K562 (cell line): Measurements from ENCODE around the gene NOL4L. TPM values are rescaled to one million over a fixed set of nuclear protein-coding genes. Genes with fewer than 3 reads are reported as not detected.

Source experiments
- CHD7 ChIP-seq: fragments of 200-600 bp; sonication (generic); IDR thresholded peaks from one replicate; pipeline ENCODE4 v1.6.1; 2012; ENCODE audit warnings: mild to moderate bottlenecking, low read depth, low read length, inconsistent platforms
- COPS2 ChIP-seq: fragments of 450-650 bp; conservative IDR thresholded peaks from 2 replicates; pipeline ENCODE4 v1.6.1; 2016; ENCODE audit warnings: mild to moderate bottlenecking, moderate library complexity
- KLF16 ChIP-seq: IDR thresholded peaks from 2 replicates; pipeline ENCODE4 v1.6.1; 2016; ENCODE audit warnings: antibody characterized with exemption
- MIER1 ChIP-seq: fragments of 450-650 bp; IDR thresholded peaks from 2 replicates; pipeline ENCODE4 v1.6.1; 2016; ENCODE audit warnings: antibody characterized with exemption, mild to moderate bottlenecking, low read depth
- TEAD2 ChIP-seq: fragments of 450-650 bp; IDR thresholded peaks from 2 replicates; pipeline ENCODE4 v1.6.1; 2016; ENCODE audit warnings: missing genetic modification characterization, control low read depth, missing compliant biosample characterization
- TFAP4 ChIP-seq: sonication (generic); formaldehyde crosslinking; IDR thresholded peaks from 2 replicates; pipeline ENCODE4 v1.8.0; 2022; ENCODE audit warnings: missing genetic modification reagents, mild to moderate bottlenecking, moderate library complexity, borderline replicate concordance
- ZBTB49 ChIP-seq: sonication (generic); formaldehyde crosslinking; IDR thresholded peaks from 2 replicates; pipeline ENCODE4 v1.8.0; 2022; ENCODE audit warnings: missing genetic modification reagents, mild to moderate bottlenecking, borderline replicate concordance
- polyA plus RNA-seq, 8 experiments: library from polyadenylated mRNA; depleted of rRNA in 4 of 8; stranded (reverse) in 5 of 8; unstranded in 3 of 8; fragments of >200 nt; fragmentation: Nextera tagmentation in 2 of 8; fragmentation: Illumina TruSeq in 1 of 8; extraction: Ambion mirVana in 2 of 8; extraction: Trizol in 1 of 8; gene quantifications; 2 replicates each; pipeline versions ENCODE4 v1.2.1 to v1.2.3, GENCODE V29; 2011 to 2014; ENCODE audit warnings: inconsistent platforms in 1 of 8, missing spikeins in 1 of 8
- total RNA-seq, 7 experiments: library from RNA; depleted of rRNA in 6 of 7; stranded (reverse); fragments of >200 nt in 6 of 7; fragmentation: Illumina TruSeq in 2 of 7; extraction: Trizol in 2 of 7; gene quantifications; 2 replicates each; pipeline versions ENCODE4 v1.2.1 to v1.2.3, GENCODE V29; 2011 to 2021; ENCODE audit warnings: low replicate concordance in 1 of 7

Gene NOL4L
- total and polyA plus RNA-seq, 9 of the 15 experiments (the other 6 are each of a cell fraction or from before 2014, with no cell fraction given): 5.1 to 36.2 (median 13.6) TPM

- TF ChIP-seq COPS2: no peak
- TF ChIP-seq ZBTB49: no peak
- TF ChIP-seq KLF16: no peak
- TF ChIP-seq TFAP4 (CRISPR knock-in tag): no peak
- no peak for TF ChIP-seq MIER1
- no peak for TF ChIP-seq CHD7
- TF ChIP-seq TEAD2 (tag): no peak
Measured at GRCh38 chr20:32600681-32601237, 15.6 kb upstream of the NOL4L start (continued).
